Brain microvascular endothelial cell (primary cell): ENCODE data around the gene SH3YL1.

Experiments
- DNase-seq: peaks from one replicate; pipeline ENCODE4 v3.0.0-alpha.2; 2020
- H3K27ac ChIP-seq: fragments of 250-450 bp; sonication (Bioruptor Pico); 2 replicates; pipeline ENCODE4 v1.5.1; 2020; ENCODE audit warnings: mild to moderate bottlenecking, moderate library complexity
- H3K27me3 ChIP-seq: fragments of 250-450 bp; sonication (Bioruptor Pico); replicated peaks from 2 replicates; pipeline ENCODE4 v1.5.1; 2020; ENCODE audit warnings: mild to moderate bottlenecking
- H3K36me3 ChIP-seq: fragments of 250-450 bp; sonication (Bioruptor Pico); replicated peaks from 2 replicates; pipeline ENCODE4 v1.5.1; 2020; ENCODE audit warnings: mild to moderate bottlenecking
- H3K4me3 ChIP-seq: 2 replicates; pipeline ENCODE4 v1.5.1; 2011; ENCODE audit warnings: low read depth, mild to moderate bottlenecking, control low read depth, low read length, moderate library complexity
- in situ Hi-C: cut with HindIII; loops from 2 replicates; pipeline ENCODE4 v1.10.0; 2017; ENCODE audit warnings: low sequenced_read_pairs, low pct_ligation_motif_present
- TF ChIP-seq, protein P1 (sequence below): IDR thresholded peaks from 2 replicates; pipeline ENCODE4 v1.5.1; 2011; ENCODE audit warnings: low read depth, mild to moderate bottlenecking, moderate library complexity, low read length, control low read depth, inconsistent platforms; ENCODE audit errors: missing control alignments

Gene SH3YL1, protein sequence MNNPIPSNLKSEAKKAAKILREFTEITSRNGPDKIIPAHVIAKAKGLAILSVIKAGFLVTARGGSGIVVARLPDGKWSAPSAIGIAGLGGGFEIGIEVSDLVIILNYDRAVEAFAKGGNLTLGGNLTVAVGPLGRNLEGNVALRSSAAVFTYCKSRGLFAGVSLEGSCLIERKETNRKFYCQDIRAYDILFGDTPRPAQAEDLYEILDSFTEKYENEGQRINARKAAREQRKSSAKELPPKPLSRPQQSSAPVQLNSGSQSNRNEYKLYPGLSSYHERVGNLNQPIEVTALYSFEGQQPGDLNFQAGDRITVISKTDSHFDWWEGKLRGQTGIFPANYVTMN

DNA sequence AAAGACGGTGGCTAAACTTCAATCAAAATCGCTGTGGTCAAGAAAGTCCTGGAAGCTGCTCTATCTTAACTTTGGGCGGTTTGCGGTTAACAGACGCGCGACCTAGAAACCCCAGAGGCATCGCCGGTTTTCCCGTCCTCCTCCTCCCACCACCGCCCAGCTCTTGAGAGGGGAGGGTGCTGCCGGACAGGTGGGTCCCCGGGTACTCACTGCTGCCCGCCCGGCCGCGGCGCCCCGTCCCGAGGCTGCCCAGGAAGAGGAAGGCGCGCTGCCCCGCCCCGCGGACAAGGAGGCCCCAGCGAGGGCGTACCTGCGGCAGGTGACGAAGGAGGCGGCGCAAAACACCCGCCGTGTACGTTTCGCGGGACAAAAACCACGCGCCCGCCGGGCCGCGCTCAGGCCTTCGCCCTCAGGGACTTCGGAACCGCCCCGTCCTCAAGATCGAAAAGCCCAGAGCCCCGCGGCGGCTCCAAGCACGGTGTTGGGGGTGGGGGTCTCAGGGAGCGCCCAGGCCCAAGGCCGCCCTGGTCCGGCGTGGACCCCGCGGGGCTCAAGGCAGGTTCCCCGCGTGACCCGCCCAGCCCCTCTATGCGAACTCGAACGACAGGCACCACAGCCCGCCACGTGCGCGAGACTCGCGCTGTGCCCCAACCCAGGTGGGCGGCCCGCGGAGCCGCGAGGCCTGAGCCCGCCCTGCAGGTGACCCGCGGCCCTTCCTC, at the start of gene SH3YL1:
SH3YL1 (minus strand) TSS at position 259 of the 719 bp plus-strand sequence; CDS start at position 211, 48 bp downstream.
- in situ Hi-C loops, result no loop called here

DNA sequence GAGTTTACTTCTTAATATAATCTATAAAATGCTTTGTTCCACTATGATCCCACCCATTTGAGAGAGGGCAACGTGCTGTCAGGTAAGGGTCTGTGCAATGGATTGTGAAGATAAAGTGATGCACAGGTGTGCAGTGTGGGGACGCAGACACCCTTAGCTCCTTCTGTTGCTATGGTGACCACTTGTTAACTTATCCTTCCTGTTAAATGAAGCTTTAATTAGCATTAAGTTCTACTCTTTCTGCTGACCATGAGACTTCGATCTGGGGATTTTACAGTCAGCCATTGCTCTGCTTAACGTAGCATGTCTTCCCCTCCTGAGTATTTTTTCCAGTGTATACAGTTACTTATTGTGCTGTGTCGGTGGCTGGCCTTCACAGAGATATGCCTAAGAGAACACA, 47.2 kb upstream of the SH3YL1 start:
- Histone ChIP-seq H3K27me3 (no peaks in the 10 kb centered on the region), H3K27ac (no peak overlapping the region), H3K4me3 (no peak overlapping the region), H3K36me3 (no peaks in the 10 kb centered on the region)
- DNase-seq, result no peak
- TF ChIP-seq, protein P1, sequence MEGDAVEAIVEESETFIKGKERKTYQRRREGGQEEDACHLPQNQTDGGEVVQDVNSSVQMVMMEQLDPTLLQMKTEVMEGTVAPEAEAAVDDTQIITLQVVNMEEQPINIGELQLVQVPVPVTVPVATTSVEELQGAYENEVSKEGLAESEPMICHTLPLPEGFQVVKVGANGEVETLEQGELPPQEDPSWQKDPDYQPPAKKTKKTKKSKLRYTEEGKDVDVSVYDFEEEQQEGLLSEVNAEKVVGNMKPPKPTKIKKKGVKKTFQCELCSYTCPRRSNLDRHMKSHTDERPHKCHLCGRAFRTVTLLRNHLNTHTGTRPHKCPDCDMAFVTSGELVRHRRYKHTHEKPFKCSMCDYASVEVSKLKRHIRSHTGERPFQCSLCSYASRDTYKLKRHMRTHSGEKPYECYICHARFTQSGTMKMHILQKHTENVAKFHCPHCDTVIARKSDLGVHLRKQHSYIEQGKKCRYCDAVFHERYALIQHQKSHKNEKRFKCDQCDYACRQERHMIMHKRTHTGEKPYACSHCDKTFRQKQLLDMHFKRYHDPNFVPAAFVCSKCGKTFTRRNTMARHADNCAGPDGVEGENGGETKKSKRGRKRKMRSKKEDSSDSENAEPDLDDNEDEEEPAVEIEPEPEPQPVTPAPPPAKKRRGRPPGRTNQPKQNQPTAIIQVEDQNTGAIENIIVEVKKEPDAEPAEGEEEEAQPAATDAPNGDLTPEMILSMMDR, result no peak
- in situ Hi-C loops, result no loop called here

More for the DNA sequence above, at the start of gene SH3YL1:
- no peaks in the 10 kb centered on the region for H3K27me3 ChIP-seq
- peak within 1 kb of the TSS; percentile 77 for H3K27ac ChIP-seq
- DNase-seq, result no peak
- H3K36me3 ChIP-seq, result no peaks in the 10 kb centered on the region
- peak within 1 kb of the TSS; percentile 94 for H3K4me3 ChIP-seq
- TF ChIP-seq, protein P1, result no peak

DNA sequence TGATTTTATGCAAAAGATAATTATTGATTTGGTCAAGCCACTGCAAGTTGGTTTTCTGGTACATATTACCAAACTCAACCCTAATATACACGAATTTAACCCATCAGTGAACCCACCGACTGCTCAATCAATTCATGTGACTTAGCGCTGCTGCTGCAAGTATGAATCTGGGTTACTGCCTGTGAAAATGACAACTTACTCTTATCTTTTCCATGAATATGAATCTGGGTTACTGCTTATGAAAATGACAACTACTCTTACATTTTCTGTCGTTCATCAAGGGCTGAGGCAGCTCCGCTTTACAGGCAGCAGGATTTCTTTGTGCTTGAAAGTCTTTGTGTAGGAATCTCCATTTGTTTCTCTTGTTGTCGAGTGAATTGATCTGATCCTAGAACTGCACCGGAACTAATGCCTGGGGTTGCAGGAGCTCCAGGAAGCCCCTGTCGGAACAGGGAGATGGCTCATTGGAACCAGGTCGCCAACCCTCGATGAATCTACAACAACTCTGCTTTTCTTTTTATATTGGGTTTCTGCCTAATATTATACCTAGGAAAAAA, 46.2 kb upstream of the SH3YL1 start:
- Histone ChIP-seq H3K27me3 (no peaks in the 10 kb centered on the region), H3K36me3 (no peaks in the 10 kb centered on the region), H3K4me3 (no peak overlapping the region), H3K27ac (no peak overlapping the region)
- no peak for DNase-seq
- in situ Hi-C loops, result no loop called here
- TF ChIP-seq, protein P1, result no peak

GRCh38 chr2:309148-309953, 45.5 kb upstream of the SH3YL1 start:
- in situ Hi-C loops, result no loop called here
- no peak overlapping the region for H3K27ac ChIP-seq
- H3K36me3 ChIP-seq, result no peaks in the 10 kb centered on the region
- H3K27me3 ChIP-seq, result no peaks in the 10 kb centered on the region
- no peak for DNase-seq
- TF ChIP-seq, protein P1, result no peak
- H3K4me3 ChIP-seq, result no peak overlapping the region

- Histone ChIP-seq H3K4me3 (no peak overlapping the region), H3K27ac (no peak overlapping the region), H3K36me3 (no peaks in the 10 kb centered on the region), H3K27me3 (no peaks in the 10 kb centered on the region)
- DNase-seq, result no peak
- in situ Hi-C loops, result no loop called here
- TF ChIP-seq, protein P1, result no peak
These were observed 41.5 kb upstream of the SH3YL1 start for GRCh38 chr2:305366-305765.
